GM18498 (cell line): Measurements from ENCODE around the gene ARHGEF39.

Experiments used
- ATAC-seq: cut with Tn5 transposase; IDR thresholded peaks from one replicate; pipeline ENCODE4 v1.9.1; 2021; ENCODE audit warnings: mild to moderate bottlenecking, moderate library complexity; ENCODE audit not compliant: unreplicated experiment

Gene ARHGEF39

DNA sequence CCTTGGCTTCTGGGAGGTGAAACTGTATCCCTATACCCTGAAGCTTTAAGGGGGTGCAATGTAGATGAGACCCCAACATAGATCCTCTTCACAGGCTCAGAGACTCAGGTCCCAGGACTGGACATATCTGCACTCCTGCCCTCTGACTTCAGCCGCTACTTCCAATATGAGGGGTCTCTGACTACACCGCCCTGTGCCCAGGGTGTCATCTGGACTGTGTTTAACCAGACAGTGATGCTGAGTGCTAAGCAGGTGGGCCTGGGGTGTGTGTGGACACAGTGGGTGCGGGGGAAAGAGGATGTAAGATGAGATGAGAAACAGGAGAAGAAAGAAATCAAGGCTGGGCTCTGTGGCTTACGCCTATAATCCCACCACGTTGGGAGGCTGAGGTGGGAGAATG, 14.1 kb upstream of the ARHGEF39 start:
- no peak for ATAC-seq

DNA sequence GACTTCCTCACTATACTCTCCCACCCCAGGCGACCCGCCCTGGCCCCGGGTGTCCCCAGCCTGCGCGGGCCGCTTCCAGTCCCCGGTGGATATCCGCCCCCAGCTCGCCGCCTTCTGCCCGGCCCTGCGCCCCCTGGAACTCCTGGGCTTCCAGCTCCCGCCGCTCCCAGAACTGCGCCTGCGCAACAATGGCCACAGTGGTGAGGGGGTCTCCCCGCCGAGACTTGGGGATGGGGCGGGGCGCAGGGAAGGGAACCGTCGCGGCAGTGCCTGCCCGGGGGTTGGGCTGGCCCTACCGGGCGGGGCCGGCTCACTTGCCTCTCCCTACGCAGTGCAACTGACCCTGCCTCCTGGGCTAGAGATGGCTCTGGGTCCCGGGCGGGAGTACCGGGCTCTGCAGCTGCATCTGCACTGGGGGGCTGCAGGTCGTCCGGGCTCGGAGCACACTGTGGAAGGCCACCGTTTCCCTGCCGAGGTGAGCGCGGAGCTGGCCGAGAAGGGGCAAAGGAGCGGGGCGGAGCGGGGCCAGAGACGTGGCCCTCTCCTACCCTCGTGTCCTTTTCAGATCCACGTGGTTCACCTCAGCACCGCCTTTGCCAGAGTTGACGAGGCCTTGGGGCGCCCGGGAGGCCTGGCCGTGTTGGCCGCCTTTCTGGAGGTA, 10.9 kb upstream of the ARHGEF39 start:
- no peak for ATAC-seq

DNA sequence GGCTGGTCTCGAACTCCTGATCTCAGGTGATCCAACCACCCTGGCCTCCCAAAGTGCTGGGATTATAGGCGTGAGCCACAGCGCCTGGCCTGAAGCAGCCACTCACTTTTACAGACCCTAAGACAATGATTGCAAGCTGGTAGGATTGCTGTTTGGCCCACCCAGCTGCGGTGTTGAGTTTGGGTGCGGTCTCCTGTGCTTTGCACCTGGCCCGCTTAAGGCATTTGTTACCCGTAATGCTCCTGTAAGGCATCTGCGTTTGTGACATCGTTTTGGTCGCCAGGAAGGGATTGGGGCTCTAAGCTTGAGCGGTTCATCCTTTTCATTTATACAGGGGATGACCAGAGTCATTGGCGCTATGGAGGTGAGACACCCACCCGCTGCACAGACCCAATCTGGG, 10.2 kb upstream of the ARHGEF39 start:
- ATAC-seq, result no peak

DNA sequence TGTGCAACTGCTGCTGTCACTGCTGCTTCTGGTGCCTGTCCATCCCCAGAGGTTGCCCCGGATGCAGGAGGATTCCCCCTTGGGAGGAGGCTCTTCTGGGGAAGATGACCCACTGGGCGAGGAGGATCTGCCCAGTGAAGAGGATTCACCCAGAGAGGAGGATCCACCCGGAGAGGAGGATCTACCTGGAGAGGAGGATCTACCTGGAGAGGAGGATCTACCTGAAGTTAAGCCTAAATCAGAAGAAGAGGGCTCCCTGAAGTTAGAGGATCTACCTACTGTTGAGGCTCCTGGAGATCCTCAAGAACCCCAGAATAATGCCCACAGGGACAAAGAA, 9.0 kb upstream of the ARHGEF39 start:
- ATAC-seq, result no peak

DNA sequence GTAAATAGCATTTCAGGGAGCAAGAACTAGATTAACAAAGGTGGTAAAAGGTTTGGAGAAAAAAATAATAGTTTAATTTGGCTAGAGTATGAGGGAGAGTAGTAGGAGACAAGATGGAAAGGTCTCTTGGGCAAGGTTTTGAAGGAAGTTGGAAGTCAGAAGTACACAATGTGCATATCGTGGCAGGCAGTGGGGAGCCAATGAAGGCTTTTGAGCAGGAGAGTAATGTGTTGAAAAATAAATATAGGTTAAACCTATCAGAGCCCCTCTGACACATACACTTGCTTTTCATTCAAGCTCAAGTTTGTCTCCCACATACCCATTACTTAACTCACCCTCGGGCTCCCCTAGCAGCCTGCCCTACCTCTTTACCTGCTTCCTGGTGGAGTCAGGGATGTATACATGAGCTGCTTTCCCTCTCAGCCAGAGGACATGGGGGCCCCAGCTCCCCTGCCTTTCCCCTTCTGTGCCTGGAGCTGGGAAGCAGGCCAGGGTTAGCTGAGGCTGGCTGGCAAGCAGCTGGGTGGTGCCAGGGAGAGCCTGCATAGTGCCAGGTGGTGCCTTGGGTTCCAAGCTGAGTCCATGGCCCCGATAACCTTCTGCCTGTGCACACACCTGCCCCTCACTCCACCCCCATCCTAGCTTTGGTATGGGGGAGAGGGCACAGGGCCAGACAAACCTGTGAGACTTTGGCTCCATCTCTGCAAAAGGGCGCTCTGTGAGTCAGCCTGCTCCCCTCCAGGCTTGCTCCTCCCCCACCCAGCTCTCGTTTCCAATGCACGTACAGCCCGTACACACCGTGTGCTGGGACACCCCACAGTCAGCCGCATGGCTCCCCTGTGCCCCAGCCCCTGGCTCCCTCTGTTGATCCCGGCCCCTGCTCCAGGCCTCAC, 8.4 kb upstream of the ARHGEF39 start, which contains the start of gene CA9:
Gene CA9 (plus strand): TSS at position 797 of the 893 bp plus-strand sequence. CDS start 32 bp downstream, at position 829.
- no peak for ATAC-seq

DNA sequence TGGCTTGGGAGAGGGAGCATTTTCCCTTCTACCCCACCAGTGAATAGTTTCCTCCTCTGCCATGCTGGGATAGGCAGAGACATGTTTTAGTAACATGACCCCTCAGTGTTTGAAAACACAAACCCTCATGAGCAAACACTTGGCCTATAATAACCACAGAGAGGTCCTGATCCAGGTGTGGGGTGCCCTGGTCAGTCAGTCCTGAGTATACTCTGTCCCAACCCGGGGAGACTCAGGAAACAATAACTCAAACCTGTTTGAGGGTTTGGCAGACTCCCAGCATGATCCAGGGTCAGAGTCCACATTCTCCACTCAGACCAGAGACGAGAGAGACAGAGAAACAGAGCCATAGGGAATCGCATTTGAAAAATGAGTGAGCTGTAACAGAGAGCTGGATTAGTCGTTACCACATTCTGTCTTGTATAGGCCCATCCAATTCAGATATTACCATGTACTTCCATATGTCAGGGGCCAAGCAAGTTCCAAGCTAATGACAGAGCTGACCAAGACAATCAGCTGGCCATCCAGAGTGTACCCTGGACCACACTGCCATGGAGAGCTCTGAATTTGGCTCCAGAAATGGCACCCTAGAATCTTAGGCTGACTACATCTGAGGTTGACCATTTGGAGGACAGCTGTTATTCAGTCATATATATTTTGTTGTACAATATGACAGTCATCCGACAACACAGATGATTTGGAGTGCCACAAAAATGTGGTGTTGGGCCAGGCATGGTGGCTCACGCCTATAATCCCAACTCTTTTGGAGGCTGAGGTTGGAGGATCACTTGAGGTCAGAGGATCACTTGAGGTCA, 4.5 kb upstream of the ARHGEF39 start:
- ATAC-seq, result no peak

DNA sequence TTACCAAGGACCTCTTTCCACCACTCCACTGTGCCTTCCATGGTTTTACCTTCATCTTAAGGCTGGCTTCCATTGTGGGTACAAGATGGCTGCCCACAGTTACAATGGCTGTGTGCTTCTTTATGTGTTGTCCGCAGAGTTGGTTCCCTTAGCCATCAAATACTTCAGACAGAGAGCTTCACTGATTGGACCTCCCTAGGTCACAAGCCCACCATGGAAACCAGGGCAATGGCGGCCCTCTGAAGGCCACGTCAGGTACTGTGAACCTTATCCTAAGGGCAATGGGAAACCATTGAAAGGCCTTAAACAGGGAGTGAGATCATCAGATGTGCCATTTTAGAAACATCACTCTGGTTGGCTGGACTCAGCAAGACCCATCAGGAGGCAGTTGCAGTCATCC, 2.9 kb upstream of the ARHGEF39 start:
- ATAC-seq, result no peak

DNA sequence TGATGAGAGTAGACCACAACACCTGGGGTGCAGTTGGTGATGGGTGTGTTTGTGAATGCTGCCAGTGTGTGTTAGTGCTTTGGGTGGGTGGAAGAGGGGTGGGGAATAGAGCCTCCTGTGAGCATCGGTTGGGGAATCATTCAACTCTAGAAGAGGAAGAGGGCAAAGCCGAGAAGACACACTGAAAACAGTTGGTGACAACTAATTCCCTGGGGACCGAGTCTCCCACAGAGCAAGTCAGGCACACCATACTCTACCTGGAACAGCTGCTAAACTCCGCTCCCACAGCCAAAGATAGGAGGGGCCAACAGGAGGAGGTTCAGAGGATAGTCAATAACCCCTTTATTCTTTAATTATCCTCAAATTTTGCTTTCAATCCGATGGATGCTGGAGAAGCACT, 1.6 kb upstream of the ARHGEF39 start:
- no peak for ATAC-seq

DNA sequence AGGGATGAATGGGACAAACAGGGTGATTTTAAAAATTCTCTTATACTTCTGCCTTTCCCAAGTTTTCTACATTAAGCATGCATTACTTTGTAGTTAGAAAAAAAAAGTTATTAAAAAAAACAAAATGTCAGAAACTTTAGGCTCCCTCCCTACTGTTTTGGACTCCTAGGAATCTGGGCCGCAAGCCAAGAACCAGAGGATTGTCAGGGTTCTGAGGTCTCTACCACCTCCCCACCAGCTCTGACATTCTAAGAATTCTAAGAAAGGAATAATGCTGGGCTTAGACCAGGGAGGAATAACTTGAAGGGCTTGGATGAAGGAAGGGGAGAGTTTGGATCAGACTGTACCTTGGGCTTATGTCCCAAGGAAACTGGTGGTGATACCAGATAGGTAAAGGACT, 1.1 kb upstream of the ARHGEF39 start:
- ATAC-seq, result no peak

DNA sequence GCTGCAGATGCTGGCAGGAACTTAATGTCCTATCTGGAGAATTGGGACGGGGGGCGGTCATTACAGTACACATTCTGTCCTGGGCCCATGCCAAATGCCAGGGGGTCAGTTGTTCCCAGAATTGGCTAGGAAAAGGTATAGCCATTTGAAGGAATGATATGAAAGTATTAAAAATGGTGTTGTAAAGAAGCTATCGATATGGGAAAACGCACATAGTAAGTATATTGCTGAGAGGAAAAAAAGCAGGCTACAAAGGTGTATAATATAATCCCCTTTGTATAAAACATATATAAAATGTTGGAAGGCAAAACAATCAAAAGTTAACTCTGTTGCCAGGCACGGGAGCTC, 450 bp upstream of the ARHGEF39 start:
- no peak for ATAC-seq

DNA sequence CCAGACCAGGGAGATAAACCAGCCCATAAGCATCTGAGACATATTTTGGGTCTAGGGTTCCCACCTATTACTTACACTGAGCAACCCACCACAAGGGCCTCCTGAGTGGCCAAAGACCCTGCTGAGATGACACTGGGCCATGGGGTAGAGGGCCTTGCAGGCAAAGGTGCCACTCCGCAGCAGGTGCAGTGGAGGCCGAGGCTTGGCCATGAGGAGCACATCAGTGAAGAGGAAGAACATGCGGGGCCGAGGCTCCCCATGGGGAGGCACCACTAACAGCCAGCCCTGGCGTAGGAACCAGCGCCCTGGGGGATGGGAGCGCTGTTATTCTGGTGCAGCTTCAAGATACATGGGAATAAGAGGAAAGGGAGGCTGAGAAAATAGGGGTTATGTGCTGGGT, 2.6 kb downstream of the ARHGEF39 start:
- no peak for ATAC-seq

DNA sequence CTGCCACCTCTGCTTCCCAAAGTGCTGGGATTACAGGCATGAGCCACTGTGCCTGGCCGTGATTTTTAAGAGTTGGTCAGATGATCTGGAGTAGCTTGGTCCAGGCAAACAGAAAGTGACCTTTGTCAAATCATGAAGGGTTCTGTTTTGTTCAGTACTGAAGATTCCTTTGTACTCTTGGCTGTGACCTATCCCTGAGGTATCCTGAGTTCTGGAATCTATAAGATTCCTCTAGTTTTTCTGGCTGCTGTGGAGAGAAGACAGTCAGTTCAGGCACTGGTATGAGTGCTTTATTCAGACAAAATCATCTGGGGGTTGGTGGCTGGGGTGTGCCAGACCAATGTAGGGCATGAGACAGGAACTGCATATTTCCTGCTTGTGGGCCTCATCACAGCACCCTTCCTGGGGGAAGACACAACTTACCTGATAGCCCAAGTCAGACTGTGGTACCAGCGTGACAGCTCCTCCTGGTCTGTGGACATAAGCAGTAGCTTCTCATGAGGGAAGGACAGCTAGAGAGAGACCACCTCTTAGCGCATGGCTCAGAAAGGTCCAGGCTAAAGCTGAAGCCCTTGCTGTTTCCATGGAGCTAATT, 3.1 kb downstream of the ARHGEF39 start:
- no peak for ATAC-seq

DNA sequence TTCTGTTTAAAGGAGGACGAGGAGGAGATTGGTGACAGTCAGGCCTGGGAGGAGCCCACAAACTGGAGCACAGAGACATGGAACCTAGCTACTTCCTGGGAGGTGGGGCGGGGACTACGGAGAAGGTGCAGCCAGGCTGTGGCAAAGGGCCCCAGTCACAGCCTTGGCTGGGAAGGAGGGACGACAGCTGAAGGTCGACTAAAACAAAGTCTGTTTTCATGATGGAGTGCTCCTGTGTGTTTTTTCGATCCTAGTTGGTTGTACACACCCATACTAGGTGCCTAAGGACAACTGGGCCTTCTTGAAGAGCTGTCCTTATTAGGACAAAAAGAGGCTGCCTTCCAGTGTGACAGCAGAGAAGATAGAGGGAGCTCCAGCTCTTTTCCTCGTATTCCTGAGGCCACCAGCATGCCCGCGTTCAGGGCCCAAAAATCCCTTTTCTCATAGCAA, 4.0 kb downstream of the ARHGEF39 start:
- ATAC-seq, result no peak

DNA sequence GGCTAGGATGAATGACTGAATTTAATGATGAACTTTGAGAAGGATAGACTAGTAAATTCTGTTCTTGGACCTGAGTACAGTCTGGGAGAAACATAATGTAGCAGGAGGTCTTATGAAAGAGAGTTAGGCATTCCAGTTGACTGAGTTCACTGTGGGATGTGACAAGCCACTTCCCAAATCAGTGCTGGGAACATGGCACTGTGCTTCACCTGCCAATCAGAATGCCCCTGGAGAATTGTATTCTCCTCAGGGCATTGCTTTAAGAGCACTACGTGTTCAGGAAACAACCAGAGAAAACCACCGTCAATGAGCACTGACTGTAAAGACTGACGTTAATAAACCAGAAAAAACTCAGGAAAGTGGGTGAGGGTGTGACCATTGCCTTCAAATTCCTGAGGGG, 5.7 kb downstream of the ARHGEF39 start:
- ATAC-seq, result no peak

DNA sequence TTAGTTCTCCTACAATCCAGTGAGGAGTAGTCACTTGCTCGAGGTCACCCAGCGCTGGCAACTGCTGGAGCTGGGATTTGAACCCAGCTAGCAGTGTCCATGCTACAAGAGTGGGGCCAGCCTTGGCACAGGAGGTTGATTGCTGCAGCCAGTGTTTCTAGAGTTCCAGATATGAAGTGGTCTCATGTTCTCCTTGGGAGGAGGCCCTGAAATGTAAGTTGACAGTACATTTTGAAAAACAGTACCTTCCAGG, 6.1 kb downstream of the ARHGEF39 start:
- ATAC-seq, result peak; percentile 1

DNA sequence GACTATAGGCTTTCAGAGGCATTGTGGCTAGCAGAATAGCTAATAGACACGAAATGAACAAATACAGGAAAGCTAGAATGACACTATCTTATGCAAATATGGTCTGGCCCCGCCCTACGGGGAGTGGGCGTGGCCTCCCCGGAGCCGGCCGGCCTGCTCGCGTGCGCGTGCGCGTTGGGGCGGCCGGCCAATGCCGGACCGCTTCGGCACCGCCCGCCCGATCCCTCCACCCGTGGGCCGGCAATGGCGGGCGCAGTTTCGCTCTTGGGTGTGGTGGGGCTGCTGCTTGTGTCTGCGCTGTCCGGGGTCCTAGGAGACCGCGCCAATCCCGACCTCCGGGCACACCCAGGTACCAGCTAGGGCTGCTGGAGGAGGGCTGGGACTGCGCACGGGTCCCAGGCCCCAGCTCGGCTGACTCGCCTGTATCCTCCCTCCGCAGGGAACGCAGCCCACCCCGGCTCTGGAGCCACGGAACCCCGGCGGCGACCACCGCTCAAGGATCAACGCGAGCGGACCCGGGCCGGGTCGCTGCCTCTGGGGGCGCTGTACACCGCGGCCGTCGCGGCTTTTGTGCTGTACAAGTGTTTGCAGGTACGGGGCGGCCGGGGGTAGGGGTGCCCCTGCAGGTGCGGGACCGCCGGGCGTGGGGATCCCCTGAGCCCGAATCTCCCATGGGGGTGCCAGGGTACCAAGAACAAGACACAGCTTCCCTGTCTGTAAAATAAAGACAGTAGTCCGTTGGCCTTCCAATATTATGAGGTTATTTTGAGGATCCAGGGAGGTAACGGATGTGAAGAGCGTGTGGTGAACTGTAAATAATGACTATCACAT, 6.6 kb downstream of the ARHGEF39 start, which contains the start of gene CCDC107:
Gene CCDC107 (plus strand): TSS at position 156 of the 831 bp plus-strand sequence. CDS start 88 bp downstream, at position 244.
- peak; percentile 71 for ATAC-seq

DNA sequence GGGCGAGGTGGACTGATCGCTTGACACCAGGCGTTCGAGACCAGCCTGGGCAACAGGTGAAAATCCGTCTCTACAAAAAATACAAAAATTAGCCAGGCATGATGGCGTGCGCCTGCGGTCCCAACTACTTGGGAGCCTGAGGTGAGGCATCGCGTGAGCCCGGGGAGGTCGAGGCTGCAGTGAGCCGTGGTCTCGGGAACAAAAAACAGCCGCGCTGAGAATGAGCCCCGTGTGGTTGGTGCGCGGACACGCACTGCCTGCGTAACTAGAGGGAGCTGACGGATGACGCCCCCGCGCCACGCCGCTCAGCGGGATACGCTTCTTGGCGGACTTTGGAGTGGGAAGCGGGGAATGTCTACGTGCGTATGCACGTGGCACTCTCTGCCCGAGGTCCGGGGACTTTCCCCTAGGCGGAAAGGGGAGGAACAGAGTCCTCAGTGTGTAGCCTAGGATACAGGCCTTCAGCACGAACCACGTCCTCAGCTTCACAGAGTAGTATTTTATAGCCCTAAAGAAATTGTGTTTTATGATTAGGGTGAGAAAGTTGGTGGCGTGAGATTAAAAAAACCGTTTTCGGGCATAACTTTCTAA, 7.4 kb downstream of the ARHGEF39 start, which contains the start of gene RMRP:
Gene RMRP (minus strand): TSS at position 474 of the 591 bp plus-strand sequence.
- ATAC-seq, result peak; percentile 87

DNA sequence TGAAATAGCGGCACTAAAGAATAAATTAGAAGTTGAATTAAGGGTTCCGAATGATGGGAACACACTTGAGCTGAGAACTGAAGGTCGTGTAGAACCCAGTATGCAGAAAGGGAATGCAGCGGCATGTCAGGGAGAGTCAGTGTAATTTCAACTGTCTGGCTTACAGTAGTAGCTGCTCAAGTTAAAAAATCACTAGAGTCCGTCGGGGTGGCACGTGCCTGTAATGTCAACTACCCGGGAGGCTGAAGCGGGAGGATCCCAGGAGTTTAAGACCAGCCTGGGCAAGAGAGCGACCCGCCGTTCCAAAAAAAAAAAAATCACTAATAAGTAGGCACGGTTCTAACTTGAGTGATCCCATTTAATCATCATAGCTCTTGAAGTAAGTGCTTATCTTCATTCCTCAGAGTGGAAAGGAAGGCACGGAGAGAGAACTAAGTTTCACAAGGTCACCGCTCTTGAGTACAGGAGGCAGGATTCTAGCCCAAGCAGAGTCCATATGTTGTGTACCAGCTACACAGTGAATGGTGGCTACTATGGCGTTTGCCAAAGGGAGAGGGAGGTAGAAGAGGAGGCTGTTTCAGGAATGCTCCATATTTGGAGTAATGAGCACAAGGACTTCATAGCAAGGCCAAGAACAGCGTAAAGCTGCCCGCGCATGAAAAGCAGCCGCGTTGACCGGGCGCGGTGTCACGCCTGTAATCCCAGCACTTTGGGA, 8.0 kb downstream of the ARHGEF39 start:
- no peak for ATAC-seq

DNA sequence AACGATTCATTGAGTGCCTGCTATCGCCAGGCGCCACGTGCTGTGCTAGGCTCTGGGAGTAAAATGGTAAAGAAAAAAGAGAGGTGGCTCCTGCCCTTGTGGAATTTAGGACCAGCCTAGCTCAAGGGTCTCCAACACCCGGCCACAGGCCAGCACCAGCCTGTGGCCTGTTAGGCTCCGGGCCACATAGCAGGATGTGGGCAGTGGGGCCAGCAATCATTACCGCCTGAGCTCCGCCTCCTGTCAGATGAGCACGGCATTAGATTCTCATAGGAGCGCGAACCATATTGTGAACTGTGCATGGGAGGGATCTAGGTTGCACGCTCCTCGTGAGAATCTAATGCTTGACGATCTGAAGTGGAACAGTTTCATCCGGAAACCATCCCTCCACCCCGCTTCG, 8.6 kb downstream of the ARHGEF39 start:
- ATAC-seq, result no peak
